ENCODE results near the gene MOV10. TPM values are rescaled to one million over a fixed set of nuclear protein-coding genes. Genes with fewer than 3 reads are reported as not detected.

Gene MOV10
- total RNA-seq, 1 donor from 2014 or later = 35.7 TPM

DNA sequence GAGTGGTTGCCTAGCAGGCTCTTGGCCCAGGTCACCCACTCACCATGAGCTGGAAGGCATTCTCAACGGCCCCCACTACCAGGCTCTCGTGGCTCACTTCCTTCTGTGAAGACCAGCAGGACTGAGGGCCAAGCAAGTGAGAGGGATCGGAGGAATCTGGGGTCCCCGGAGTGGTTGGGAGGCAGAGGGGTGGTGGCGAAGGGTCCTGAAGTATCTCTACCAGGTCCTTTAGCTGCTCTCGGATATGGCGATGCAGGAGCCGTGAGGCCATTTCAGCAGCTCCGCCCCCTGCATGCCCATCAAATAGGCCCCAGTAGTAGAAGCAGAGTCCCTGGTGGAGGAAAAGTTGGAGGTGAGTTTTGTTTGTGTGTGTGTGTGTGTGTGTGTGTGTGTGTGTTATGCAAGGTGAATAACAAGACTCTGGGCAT, 38.3 kb downstream of the MOV10 start:
- DNase-seq (ENCODE audit: low read depth) = no peak
- no peak overlapping the region for H3K4me3 ChIP-seq (ENCODE audit: low read depth, low read length)

DNA sequence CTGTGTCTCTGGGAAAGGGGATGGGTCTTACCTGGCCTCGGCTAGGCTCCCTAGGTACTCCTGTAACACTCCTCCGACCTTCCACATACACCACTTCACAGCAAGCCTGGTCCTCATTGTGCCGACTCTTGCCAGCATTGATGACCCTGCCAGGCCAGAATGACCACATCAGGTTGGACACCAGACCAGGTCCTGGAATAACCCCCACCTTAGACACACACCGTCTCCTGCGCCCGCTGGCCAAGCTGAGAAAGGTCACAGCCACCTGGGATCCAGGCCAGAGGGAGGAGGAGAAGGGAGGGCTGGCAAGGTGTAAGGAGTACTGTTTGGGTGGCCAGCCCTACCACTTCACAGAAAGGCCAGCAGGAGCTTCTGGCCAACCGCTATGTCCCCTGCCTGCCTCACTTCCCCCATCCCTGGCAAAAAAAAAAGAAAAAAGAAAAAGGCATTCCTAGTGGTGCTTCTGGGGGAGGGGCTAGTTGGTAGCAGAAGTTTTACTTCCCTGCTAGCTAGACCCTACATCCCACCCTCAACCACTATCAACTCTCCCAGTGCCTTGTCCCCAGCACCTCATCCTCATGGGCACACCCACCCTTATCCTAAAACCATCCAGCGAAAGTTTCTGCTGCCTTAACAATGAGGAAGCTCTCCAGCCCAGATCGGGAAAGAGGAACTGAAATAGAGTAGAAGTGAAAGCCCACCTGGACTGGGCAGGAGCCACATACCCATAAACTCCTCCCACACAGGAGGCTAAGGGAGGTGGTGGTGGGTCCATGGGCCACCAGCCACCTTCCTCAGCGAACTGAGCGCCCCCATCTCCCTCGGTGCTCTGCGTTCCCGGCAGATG, 39.2 kb downstream of the MOV10 start:
- H3K4me3 ChIP-seq (ENCODE audit: low read depth, low read length) = peak overlapping the region; percentile 58
- TF ChIP-seq, protein P1, sequence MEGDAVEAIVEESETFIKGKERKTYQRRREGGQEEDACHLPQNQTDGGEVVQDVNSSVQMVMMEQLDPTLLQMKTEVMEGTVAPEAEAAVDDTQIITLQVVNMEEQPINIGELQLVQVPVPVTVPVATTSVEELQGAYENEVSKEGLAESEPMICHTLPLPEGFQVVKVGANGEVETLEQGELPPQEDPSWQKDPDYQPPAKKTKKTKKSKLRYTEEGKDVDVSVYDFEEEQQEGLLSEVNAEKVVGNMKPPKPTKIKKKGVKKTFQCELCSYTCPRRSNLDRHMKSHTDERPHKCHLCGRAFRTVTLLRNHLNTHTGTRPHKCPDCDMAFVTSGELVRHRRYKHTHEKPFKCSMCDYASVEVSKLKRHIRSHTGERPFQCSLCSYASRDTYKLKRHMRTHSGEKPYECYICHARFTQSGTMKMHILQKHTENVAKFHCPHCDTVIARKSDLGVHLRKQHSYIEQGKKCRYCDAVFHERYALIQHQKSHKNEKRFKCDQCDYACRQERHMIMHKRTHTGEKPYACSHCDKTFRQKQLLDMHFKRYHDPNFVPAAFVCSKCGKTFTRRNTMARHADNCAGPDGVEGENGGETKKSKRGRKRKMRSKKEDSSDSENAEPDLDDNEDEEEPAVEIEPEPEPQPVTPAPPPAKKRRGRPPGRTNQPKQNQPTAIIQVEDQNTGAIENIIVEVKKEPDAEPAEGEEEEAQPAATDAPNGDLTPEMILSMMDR (conservative IDR thresholded peaks at IDR 0.05; ENCODE audit: low read depth, low read length) = no peak
- no peak for DNase-seq (ENCODE audit: low read depth)

More for the DNA sequence above, 38.3 kb downstream of the MOV10 start:
- TF ChIP-seq, protein P1 (conservative IDR thresholded peaks at IDR 0.05; ENCODE audit: low read depth, low read length) = no peak

DNA sequence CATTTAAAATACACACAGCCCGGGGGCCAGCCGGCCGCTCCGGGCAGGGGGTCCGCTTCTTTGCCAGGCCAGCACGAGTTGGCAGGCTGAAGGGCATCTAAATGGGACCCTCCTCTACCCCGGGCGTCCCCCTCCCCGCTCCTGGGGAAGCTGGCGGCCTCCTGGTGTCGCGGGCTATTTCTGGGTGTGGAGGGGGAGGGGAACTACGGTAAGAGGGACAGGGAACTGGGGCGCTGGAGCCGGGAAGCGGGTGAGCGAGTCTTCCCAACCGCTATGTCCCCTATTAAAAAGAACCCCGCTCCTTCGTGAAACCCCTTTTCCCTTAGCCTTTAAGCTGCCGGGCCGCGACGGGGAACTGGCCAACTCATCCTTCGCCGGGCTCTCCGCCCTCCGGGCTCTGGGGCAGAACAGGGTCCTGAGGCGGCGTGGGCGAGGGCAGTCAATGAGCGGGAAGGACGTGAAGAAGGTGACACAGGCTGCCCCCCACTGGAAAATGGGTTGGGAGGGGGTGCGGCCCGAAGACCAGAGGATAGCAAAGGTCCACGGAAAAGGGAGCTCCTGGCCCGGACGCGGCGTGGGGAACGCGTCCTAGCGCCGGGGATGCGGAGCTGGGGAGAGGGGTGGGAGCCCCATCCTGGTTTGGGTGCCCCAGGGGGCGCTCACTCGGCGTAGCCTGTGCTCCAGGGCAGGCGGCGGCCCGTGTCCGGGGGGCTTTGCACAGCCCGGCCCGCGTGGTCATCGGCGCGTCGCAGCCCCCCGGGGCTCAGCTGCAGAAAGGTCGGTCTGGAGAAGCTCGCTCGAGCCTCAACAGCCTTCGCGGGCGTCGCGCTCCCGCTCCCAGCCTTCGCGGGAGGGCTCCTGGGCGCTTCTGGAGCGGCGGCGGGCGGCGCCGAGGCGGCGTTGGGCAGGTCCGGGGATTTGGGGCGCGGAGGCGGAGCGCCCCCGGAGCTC, 40.1 kb downstream of the MOV10 start:
- TF ChIP-seq, protein P1 (conservative IDR thresholded peaks at IDR 0.05; ENCODE audit: low read depth, low read length) = peak; percentile 19
- peak overlapping the region; percentile 58 for H3K4me3 ChIP-seq (ENCODE audit: low read depth, low read length)
- no peak for DNase-seq (ENCODE audit: low read depth)

GRCh38 chr1:112715264-112716053, 41.0 kb downstream of the MOV10 start, which contains the start of gene PPM1J:
Gene PPM1J (minus strand): TSS chr1:112715332. CDS start chr1:112715301, 31 bp downstream.
- DNase-seq (ENCODE audit: low read depth) = no peak
- TF ChIP-seq, protein P1 (conservative IDR thresholded peaks at IDR 0.05; ENCODE audit: low read depth, low read length) = no peak
- H3K4me3 ChIP-seq (ENCODE audit: low read depth, low read length) = peak within 1 kb of the TSS; percentile 58

DNA sequence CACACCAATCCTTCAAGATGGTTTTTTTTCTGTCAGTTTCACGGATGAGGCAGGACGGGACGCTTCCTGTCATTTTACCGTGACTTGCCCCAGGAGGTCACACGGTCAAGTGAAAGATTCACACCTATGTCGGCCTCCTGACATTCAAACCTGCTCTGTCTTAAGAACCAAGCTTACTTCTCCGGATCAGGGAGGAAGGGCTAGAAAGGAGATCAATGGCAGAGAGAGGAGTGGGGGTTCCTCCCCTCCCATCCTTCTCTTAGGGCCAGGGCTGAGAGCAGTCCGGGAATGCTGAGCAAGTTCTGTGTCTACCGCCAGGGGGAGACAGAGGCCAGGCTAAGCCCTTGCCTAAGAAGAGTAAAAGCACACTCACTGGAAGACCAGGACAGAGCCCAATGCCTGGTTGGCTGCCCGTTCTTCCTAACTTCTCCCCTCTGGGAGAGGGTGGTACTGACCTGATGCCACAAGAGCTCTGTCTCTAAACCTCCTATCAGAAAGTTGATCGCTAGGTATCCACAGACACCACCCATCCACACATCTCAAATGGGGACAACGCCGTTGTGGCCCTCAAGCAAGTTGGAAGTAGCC, 41.8 kb downstream of the MOV10 start:
- no peak for DNase-seq (ENCODE audit: low read depth)
- peak overlapping the region; percentile 58 for H3K4me3 ChIP-seq (ENCODE audit: low read depth, low read length)
- TF ChIP-seq, protein P1 (conservative IDR thresholded peaks at IDR 0.05; ENCODE audit: low read depth, low read length) = peak; percentile 98

All from epithelial cell of proximal tubule (primary cell).